PFSK-1 (cell line): ENCODE data around the gene TRUB1.

Experiments used
- POLR2AphosphoS5 ChIP-seq: IDR thresholded peaks from 2 replicates; pipeline ENCODE4 v1.6.1; 2012; ENCODE audit warnings: low read depth, mild to moderate bottlenecking, control low read depth, low read length, moderate library complexity
- REST ChIP-seq, 2 experiments: IDR thresholded peaks; 2 replicates each; pipeline versions ENCODE4 v1.6.1 to v1.8.0; 2011 to 2012; ENCODE audit warnings: low read depth in 2 of 2, low read length in 2 of 2, control low read depth in 1 of 2, inconsistent platforms in 1 of 2, mild to moderate bottlenecking in 1 of 2, moderate library complexity in 1 of 2; ENCODE audit not compliant: insufficient read depth in 1 of 2
- SIN3A ChIP-seq: IDR thresholded peaks from 2 replicates; pipeline ENCODE4 v1.6.1; 2012; ENCODE audit warnings: mild to moderate bottlenecking, low read length, moderate library complexity, borderline replicate concordance; ENCODE audit not compliant: insufficient read depth
- TAF1 ChIP-seq: IDR thresholded peaks from 2 replicates; pipeline ENCODE4 v1.6.1; 2012; ENCODE audit warnings: low read length, control low read depth, borderline replicate concordance; ENCODE audit not compliant: insufficient read depth

- TF ChIP-seq POLR2AphosphoS5: no peak
- TF ChIP-seq TAF1: no peak
- no peak for TF ChIP-seq SIN3A
- TF ChIP-seq REST (IDR thresholded peaks at IDR 0.05; ENCODE audit: insufficient read depth in 1 of 2, low read depth in 2 of 2, low read length in 2 of 2): no peak
These were observed 82.5 kb downstream of the TRUB1 start for GRCh38 chr10:115020449-115020848.
